Forelimb muscle (tissue), 1 donor: ENCODE results near the gene IFI27L2. TPM values are rescaled to one million over a fixed set of nuclear protein-coding genes. Genes with fewer than 3 reads are reported as not detected.

ENCODE experiments used
- DNase-seq: peaks from one replicate; pipeline ENCODE4 v3.0.0-alpha.2; 2013; ENCODE audit warnings: low read depth
- polyA plus RNA-seq: library from polyadenylated mRNA; unstranded; fragments of 120-200 nt; gene quantifications from one replicate; pipeline ENCODE4 v1.2.1, GENCODE V29; 2013; ENCODE audit not compliant: insufficient read length

IFI27L2 gene
- polyA plus RNA-seq, 1 donor = 9.8 TPM

- DNase-seq = no peak
Observed at GRCh38 chr14:94152676-94153075, 23.3 kb upstream of the IFI27L2 start.

- DNase-seq = no peak
Observed at GRCh38 chr14:94145902-94146527, 16.6 kb upstream of the IFI27L2 start.

DNA sequence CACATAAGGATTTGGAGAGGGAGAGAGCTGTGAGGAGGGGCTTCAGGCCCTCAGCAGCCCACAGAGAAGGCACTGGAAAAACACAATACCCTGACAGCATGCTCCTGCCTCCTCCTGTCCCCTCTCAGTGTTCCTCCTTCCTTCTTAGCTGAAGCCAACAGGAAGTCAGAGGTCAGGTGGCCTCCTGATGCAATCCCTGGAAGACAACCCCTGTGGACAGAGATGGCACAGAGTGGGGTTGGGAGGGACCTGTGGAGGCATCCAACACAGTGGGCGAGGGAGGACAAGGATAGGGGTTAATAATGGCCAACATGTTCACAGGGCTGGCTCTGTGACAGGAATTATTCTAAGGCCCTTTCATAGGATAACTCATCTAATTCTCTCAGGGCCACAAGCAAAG is 15.4 kb upstream of the IFI27L2 start:
- DNase-seq = no peak

GRCh38 chr14:94143711-94144110 is 14.3 kb upstream of the IFI27L2 start:
- DNase-seq = no peak

GRCh38 chr14:94143239-94143638 is 13.8 kb upstream of the IFI27L2 start:
- no peak for DNase-seq

- DNase-seq = no peak
Observed at GRCh38 chr14:94142836-94143235, 13.4 kb upstream of the IFI27L2 start.

GRCh38 chr14:94142247-94142646 is 12.8 kb upstream of the IFI27L2 start:
- DNase-seq = no peak

GRCh38 chr14:94139421-94139820 is 10.0 kb upstream of the IFI27L2 start:
- DNase-seq = no peak

- no peak for DNase-seq
Observed at GRCh38 chr14:94139006-94139405, 9.6 kb upstream of the IFI27L2 start.

DNA sequence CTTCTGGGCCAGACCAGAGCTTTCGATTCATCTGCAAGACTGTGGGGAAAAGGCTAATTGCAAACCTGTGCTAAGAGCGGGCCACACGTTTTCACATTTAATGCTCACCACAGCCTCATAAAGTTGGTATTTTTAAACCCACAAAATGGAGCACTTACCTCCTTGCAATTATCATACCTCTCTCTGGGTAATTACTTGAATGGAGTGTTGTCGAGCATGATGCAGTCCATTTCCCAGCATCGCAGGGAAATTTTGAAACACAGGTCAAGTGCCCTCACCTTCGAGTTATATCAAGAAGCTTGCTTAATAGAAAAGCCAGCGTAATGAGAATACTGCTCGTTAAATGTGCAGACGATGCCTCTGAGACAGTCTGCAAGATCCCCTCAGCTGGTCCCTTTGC is 8.8 kb upstream of the IFI27L2 start:
- DNase-seq = no peak

DNA sequence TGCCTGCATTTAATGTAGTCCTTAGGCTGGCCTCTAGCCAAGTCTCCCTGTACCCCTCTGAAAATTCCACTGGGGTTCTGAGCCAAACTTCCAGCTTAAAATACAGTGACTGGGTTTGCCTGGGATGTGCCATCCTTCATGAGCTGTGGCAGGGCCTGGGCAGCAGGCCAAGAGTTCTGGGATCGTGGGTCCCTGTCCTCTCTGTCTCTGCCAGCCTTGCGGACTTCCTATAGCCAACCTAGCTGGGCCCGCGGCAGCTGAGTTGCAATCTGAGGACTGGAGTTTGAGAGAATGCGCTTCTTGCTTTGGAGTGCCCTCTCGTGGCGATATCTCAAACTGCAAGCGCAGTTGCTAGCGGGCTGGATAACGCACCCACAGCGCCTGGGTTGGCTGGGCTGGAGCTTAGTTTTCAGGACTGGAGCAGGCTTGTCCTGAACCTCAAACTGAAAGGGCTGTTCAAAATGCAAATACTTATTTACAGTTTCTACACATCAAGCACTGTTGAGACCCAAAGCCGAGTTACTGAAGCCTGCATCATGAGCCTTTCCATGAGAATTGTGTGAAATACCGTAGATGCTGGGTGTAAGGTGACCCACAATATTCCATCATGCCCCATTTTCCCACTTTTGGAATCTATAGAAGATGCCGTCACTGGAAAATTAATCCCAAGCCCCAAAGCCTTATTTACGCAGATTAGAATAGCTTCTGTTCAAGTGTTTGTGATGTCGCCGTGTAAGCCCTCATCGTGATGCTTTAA is 7.3 kb upstream of the IFI27L2 start:
- peak; percentile 48 for DNase-seq

DNA sequence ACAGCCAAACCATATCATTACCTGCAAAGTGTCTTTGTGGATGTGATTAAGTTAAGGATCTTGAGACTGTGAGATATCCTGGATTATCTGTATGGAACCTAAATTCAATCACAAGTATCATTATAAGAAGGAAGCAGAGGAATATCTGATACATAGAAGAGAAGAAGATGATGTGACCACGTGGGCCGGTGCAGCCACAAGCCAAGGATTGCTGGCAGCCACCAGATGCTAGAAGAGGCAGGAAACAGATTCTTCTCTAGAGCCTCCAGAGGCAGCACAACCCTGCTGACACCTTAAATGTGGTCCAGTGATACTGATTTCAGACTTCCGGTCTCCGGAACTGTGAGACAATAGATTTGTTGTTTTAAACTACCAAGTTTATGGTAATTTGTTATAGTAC is 6.1 kb upstream of the IFI27L2 start:
- no peak for DNase-seq

DNA sequence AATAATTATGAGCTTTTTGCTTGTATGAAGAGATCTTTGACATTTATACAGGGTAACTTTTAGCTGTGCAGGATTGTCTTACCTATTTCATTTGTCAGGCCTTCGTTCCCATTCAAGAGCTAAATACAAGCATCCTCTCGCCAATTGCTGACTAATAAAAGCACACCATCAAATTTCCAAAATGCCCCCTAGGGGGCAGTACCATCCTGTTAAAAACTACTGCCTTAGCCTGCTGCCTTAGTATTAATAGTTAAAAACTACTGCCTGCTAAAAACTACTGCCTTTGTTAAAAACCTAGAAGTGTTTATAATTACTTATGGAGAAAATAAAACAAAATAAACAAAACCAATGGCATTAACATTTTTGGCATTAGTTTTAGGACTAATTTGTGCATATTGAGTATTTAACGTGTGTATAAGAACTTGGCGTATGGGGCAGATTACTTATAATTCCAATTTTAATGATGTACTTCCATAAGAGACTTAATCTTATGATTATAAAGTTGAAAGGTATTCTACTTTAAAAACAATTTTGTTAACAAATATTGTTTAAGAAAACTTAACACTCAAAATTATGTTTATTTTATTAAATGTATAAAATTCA is 3.0 kb upstream of the IFI27L2 start:
- peak; percentile 39 for DNase-seq

- no peak for DNase-seq
Observed at GRCh38 chr14:94129758-94130414, 482 bp upstream of the IFI27L2 start.

GRCh38 chr14:94128216-94128839 is 1.1 kb downstream of the IFI27L2 start:
- no peak for DNase-seq

DNA sequence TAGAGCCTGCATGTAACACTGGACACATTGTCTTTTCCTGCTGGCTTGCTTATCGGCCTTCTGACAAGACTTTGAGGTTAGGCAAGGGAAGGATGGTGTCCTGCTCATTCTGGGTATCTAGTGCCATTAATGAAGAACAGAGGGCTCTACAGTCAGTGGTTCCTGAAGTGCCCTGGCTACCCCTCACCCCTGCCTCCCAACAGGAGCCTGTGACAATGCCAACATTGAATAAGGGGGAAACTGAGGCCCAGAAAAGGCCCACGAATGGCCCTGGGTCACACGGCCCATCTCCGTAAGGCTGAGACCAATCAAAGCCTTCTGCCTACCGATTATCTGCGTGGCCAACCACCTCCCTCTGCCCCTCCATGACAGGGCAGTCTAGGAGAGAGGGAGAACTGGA is 2.1 kb downstream of the IFI27L2 start:
- DNase-seq = no peak

DNA sequence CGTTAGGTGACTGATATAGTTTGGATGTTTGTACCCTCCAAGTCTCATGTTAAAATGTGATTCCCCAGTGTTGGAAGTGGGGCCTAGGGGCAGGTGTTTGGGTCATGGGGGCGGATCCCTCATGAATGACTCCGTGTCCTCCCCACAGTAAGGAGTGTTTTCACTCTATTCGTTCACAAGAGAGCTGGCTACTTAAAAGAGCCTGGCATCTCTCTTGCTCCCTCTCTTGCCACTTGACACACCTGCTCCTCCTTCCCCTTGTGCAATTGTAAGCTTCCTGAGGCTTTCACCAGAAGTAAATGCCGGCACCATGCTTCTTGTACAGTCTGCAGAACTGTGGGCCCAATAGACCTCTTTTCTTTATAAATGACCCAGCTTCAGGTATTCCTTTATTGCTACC is 2.6 kb downstream of the IFI27L2 start:
- DNase-seq = no peak

- no peak for DNase-seq
Observed at GRCh38 chr14:94126419-94126677, 3.1 kb downstream of the IFI27L2 start.

DNA sequence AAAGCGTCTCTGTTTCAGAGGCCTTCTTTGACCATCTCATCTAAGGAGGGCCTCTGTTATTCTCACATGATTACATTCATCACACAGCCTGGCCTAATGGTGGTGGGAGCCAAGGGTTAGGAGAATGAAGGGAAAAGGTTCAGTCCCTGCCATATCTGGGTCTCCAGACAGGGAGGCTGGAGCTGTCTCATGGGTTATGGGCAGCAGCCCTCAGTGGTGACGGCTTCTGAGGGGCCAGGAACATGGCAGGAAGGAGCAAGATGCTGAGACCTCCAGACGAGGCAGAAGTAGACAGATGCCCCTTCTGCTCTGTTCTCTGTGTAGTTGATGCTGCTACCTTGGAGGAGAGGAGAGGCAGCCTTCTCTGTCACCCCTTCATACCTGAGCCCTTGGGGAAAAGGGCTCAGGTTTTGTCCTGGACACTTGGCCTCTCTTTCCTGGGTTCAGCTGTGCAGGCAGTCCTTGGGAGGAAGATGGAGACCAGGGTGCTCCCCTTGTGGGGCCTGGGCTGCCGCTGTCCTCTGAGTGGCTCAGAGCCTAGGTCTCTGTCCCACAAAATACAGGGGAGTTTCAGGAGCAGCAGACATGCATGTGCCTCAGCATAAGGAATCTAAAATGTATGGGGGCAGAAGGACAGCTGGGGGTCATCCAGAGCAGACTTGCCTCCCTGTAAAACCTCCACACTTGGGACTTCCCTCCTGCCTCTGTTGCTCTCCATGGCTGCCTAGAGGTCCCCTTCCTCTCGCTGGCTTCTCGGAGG is 3.6 kb downstream of the IFI27L2 start:
- DNase-seq = no peak

GRCh38 chr14:94124582-94125377 is 4.6 kb downstream of the IFI27L2 start:
- no peak for DNase-seq

- no peak for DNase-seq
Observed at GRCh38 chr14:94123868-94124267, 5.5 kb downstream of the IFI27L2 start.
